DMS53 (cell line): Measurements from ENCODE around the gene MORN4.
"Not testable (repeated sequence)": the region's sequence is repeated elsewhere in the genome, so short reads cannot be mapped to it uniquely, and the experiment has no call there.

ENCODE experiments used
- DNase-seq: peaks from one replicate; lab custom pipeline; 2025; lab: John Stamatoyannopoulos, UW

The MORN4 gene

GRCh38 chr10:97640868-97641811 is 7.8 kb upstream of the MORN4 start:
- peak; percentile 81 for DNase-seq

DNA sequence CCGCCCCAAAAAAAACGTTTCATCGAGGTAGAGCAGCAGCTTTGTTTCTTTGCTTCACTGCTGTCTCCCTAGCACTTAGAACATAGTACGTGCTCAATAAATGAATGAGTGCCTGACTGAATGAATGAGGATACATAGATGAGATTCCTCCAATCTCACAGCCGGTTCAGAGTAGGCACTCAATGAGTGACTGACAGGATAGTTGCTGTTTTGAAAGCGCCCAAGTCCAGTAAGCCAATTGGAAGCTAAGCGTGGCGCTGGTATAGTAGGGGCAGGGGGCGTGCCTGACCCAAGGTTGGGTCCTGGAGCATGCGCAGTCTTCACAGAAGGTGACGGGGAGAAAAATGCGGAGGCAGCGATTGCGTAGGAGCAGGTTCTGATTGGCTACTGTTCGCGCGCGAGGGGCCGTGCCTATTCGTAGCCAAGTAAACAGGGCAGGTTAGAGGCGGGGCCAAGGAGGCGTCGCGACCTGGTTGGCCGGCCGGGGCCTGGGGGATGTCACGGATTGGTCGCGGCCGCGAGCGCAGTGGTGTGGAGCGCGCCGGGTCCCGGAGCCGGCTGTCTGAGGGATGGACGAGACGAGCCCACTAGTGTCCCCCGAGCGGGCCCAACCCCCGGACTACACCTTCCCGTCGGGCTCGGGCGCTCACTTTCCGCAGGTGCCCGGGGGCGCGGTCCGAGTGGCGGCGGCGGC is 7.0 kb upstream of the MORN4 start, which contains the start of gene PI4K2A:
TSS of gene PI4K2A (plus strand) at position 498 of the 694 bp plus-strand sequence. CDS start at position 570, 72 bp downstream.
- DNase-seq: peak; percentile 100

DNA sequence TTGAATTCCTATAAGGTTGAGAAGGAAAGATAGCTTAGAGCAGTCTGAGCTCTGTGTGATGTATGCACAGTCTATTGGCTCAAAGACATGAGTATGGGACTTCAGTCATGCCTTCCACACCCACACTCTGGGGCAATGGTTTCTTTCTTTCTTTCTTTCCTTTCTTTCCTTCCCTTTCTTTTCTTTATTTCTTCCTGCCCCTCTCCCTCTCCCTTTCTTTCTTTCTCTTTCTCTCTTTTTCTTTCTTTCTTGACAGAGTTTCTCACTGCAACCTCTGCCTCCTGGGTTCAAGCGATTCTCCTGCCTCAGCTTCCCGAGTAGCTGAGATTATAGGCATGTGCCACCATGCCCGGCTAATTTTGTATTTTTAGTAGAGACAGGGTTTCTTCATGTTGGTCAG is 5.8 kb upstream of the MORN4 start:
- DNase-seq: not testable (repeated sequence)

DNA sequence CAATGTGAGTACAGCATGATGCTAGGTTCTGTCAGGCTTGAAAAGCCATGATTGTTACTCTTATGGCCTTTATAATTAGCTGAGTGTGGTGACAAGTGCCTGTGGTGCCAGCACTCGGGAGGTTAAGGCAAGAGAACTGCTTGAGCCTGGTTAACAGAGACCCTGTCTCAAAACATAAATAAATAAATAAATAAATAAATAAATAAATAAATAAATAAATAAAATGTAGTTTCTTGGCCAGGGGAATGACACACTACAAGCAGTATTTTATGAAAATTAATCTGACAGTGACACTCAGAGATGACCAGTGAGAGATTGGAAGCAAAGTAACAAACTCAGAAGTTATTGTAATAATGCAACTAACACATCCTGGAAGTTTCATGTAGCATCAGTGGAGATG is 2.3 kb upstream of the MORN4 start:
- no peak for DNase-seq

- DNase-seq: peak; percentile 89
These were observed 621 bp upstream of the MORN4 start for GRCh38 chr10:97633921-97634320.

DNA sequence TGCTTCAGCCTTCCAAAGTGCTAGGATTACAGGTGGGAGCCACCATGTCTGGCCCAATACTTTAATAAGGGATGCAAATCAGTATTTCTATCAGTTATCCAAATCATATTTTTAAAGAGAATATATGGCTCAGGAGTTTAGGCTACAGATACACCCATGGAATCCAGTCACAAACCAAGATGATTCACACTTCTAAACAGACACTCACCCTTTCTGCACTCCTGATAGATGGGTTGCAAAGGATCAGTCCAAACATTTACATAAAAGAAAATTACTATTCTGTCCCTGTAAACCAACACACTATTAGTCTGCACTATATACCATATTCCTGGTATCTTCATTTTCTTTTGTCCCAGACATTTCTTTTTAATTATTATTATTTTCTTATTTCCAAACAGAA is 2.2 kb downstream of the MORN4 start:
- no peak for DNase-seq

- DNase-seq: no peak
These were observed 4.0 kb downstream of the MORN4 start for GRCh38 chr10:97629289-97629688.

- DNase-seq: no peak
These were observed 5.1 kb downstream of the MORN4 start for GRCh38 chr10:97628228-97628627.

DNA sequence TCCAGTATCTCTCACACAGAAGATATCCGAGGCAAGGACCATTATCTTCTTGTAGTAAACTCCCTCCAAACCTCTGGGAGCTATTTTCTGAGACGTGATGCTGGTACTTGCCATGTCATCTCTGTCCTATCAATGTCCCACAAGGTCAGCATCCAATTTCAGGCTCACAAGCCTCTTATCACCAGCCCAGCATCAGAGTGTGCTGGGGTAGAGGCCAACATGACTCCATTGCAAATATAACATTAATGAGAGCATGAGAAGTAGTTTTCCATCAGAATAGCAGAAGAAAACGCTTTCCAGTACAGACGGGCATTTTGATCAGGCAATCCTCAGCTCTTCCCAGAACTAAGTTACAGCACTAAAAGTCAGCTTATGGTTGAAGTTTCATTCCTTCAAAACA is 5.6 kb downstream of the MORN4 start:
- DNase-seq: no peak

DNA sequence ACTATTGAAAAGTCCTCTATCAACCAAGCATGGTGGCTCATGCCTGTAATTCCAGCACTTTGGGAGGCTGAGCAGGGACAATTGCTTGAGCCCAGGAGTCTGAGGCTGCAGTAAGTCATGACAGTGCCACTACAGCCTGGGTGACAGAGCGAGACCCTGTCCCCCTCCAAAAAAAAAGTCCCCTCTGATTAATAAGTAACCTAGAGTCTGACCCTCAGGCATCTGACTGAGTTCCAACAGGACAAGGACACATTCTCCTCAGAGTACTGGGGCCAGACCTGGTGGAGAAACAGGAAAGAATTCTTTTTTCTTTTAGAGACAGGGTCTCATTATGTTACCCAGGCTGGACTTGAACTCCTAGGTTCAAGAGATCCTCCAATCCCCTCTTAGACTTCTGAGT is 10.0 kb downstream of the MORN4 start:
- no peak for DNase-seq

GRCh38 chr10:97618733-97619132 is 14.6 kb downstream of the MORN4 start:
- DNase-seq: no peak

GRCh38 chr10:97618285-97618684 is 15.0 kb downstream of the MORN4 start:
- DNase-seq: no peak

DNA sequence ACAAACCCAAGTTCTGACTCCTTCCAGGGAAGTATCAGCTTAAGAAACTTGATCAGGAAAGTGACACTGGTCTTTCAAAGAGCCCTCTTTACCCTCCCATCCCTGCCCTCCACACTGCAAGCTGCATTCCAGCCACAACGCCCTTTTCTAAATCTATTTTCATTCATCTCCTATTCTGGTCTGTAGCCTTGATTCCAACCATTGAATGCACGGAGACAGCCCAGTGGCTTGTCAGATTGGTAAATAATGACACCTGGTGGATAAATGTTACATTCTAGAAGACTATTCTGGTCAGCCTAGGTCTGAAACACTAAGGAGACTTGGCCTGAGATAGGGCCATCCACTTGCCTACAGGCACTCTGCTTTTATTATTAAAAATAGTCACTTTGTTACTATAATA is 20.9 kb downstream of the MORN4 start:
- peak; percentile 89 for DNase-seq

DNA sequence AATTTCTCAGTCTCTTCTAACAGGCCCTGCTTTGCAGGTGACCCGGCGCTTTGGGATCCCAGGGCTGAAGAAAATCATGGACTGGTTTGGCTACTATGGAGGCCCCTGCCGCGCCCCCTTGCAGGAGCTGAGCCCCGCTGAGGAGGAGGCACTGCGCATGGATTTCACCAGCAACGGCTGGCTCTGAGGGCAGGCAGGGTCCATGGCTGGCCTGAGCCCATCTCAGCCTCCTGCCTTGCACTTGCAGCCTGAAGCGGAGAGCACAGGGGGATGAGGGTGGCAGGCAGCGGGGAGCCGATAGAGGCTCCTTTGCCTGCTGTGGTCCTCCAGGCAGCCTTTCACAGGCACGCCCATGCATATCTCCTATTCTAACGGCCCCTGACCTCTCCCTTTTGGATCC is 21.8 kb downstream of the MORN4 start:
- DNase-seq: no peak

GRCh38 chr10:97608991-97609561 is 24.2 kb downstream of the MORN4 start:
- DNase-seq: no peak

DNA sequence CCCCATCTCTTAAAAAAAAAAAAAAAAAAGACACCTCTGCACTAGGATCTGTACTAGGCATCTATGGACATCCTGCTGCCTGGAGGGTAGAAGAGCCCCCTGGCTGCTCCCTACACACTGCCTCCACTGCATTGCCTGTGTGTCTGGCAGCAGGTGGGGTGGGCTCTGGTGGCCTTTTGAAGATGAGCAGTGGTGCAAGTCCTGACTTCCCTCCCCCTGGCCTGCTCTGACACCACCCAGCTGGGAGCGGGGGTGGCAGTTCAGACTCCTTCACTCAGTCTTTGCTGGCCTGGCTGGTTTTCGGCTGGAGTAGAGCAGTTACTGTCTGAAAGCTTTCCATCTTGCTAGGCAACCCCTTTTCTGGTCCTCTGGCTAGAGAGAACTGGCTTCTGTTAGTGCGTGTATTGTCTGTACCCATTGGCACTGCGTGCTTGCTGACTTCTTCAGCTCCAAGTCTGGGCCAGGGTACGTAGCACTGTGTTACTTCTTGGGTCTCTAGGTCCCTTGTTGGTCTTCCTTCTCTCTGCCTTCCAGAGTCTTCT is 26.1 kb downstream of the MORN4 start:
- no peak for DNase-seq

- DNase-seq: no peak
These were observed 31.8 kb downstream of the MORN4 start for GRCh38 chr10:97601268-97602215.

DNA sequence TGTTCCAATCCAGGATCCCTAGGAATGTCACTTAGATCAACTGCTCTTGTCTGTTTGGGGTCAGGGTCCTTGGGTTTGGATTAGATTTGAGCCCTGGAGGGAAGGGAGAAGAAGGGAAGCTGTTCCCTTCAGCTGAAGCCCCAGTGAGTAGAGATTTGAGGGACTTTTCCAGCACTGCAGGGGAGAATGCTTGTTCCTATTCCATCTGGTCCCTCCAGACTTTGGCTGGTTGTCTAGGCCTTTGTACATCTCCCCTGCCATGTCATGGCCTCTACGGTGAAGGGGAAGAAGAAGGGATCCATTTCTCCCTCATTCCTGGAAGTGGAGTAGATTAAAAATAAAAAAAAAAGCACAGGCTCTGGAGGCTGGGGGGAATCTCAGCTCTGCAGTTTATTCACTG is 32.7 kb downstream of the MORN4 start:
- DNase-seq: no peak

- no peak for DNase-seq
These were observed 34.1 kb downstream of the MORN4 start for GRCh38 chr10:97599272-97599619.

DNA sequence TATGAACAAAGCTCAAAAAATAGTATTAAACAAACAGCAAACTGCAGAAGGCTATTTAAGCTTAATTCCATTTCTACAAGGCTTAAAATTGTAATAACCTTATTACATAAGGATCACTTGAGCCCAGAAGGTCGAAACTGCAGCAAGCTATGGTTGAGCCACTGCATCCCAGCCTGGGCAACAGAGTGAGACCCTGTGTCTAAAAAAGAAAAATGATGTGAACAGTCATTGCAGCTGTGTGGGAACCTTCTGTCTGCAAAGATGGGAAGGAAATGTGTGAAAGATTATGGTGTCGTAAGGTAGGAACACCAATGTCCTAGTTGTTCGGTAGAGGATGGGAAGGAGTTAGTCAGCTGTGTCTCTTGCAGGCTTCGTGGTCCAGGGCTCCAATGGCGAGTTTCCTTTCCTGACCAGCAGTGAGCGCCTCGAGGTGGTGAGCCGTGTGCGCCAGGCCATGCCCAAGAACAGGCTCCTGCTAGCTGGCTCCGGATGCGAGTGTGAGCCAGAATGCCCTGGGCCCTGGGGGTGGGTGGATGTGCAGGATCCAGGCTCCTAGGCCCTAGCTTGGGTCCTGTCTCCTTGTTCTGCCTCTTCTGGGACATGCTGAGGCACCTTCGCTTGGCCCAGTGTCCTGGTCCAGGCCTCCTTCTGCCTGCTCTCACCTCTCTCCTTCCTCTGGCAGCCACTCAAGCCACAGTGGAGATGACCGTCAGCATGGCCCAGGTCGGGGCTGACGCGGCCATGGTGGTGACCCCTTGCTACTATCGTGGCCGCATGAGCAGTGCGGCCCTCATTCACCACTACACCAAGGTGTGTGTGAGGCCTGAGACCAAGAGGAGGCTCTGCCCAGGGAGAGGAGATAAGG is 34.7 kb downstream of the MORN4 start:
- DNase-seq: no peak

- peak; percentile 27 for DNase-seq
These were observed 35.5 kb downstream of the MORN4 start for GRCh38 chr10:97597778-97598177.
